GM10847 (cell line): ENCODE measurements around the gene PIF1.

Source experiments
- POLR2A ChIP-seq: IDR thresholded peaks from 2 replicates; pipeline ENCODE4 v1.6.1; 2011; ENCODE audit not compliant: insufficient read length; ENCODE audit errors: extremely low read depth

The PIF1 gene

DNA sequence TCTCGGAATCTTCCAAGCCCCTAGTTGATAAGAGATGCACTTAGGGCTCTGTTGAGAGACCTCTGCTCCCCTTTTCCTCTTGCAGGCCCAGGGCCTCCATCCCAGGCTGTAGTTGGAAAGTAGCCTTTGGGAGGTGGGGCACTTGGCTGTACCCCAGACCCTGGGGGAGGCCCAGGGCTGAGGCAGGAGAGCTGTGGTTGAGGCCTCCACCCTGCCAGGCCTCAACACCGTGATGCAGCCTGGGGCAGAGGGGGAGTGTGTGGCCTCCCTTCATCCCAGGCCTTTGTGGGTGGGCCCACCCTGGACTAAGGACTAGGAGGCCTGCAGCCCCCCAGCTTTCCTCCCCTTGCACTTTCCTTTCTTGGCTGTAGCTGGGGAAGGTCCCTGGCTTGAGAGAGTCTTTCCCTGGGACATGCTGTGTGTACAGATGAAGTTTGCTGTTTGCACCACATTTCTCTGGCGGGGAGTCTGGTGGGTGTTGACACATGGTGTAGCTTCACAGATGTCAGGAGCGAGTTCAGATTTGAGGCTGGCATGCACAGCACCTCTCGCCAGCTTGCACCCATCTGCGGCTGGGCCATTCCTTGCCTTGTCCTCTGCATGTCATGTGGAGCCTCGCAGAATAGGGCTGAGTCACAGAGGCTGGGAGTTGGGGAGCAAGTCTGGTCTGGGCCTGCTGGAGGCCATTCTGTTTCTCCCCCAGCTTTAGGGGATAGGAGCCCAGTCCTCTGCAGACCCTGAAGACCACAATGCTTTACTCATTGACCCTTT is 29.9 kb upstream of the PIF1 start:
- no peak for TF ChIP-seq POLR2A

- TF ChIP-seq POLR2A, result no peak
These were observed 29.1 kb upstream of the PIF1 start for GRCh38 chr15:64854526-64854925.

DNA sequence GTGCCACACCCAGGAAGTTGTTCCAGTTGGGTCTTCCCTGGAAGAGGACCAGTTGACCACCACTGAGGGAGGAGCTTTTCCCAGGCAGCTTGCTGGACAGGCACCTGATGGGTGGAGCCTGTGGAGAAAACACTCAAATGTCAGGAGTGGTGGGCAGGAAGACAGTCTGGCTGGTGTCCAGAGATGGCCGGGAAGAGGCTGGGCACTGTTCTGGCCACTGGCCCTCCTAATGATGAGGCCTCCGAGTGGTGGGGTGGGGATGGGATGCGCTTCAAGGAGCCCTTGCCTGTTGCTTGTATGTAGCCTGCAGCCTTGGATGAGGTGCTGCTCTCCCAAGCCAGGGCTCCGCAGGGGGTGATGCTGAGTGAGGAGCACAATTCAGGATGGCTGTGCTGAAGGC is 28.6 kb upstream of the PIF1 start:
- TF ChIP-seq POLR2A, result no peak

DNA sequence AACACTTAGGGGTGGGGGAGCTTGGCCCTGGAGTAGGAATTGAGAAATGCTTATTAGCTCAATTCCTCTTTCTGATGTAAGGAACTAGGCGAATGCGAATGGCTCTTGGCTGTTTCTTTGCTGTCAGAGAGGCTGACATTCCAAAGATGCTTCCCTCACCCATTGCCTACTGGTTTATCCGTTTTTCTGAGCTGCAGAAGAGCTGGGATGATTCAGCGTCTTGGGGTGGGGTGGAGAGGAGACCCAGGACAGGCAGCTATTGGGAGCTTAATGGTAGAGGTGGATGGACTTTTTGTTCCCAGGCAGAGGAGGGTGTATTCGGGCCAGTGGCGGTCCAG is 26.0 kb upstream of the PIF1 start:
- no peak for TF ChIP-seq POLR2A

GRCh38 chr15:64850778-64851502 is 25.5 kb upstream of the PIF1 start:
- TF ChIP-seq POLR2A, result no peak

DNA sequence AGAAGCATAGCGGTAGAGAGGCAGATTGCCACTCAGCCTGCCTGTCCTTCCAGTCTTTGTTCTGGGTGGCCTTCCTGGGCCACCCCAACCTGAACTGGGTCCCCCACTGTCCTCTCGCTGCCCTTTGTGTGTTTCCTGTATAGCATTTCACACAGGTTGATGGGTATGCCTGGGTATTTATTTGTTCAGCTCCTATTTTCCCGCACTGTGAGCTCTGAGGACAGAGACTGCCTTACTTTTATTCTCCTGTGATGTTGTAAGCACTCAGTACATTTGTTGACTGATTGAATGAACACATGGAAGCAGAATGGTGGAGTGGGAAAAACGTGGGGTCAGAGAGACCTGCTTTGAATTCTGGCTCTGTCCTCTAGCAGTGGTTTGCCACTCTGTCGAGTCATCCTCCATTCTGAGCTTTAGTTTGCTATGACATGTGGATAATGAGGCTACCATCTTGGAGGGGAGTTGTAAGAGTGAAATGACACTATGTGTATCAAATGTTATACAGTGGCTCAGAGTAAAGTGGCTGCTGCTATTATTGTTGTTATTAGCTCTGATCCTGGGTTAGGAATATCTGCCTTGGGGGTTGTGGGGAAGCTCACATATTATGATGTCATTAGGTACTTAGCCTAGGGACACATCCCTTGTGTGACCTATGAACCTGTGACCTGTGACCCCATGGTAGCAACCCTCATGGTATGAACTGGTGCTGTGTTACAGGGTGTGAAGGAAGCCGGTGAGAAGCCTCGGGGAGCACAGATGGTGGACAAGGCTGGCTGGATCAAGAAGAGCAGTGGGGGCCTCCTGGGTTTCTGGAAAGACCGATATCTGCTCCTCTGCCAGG is 22.6 kb upstream of the PIF1 start:
- TF ChIP-seq POLR2A, result no peak

DNA sequence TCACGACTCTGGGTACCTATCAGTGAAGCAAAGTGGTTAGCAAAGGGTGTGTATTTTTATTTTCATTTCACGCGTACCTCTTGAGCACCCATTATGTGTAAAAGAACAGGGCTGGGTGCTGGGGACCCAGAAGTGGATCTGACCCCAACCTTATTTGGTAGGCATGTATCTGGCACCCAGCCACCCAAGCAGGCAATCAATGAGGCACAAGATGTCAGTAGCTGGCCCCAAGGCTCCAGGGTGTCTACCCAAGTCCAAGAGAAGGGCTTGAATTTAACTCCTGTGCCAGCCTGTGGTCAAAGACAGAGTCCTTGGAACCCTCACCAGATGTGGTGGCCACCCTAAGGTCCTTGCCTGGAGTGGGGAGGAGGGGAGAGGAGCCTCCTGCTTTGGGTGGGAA is 22.0 kb upstream of the PIF1 start:
- no peak for TF ChIP-seq POLR2A

- no peak for TF ChIP-seq POLR2A
These were observed 21.6 kb upstream of the PIF1 start for GRCh38 chr15:64847016-64847415.

DNA sequence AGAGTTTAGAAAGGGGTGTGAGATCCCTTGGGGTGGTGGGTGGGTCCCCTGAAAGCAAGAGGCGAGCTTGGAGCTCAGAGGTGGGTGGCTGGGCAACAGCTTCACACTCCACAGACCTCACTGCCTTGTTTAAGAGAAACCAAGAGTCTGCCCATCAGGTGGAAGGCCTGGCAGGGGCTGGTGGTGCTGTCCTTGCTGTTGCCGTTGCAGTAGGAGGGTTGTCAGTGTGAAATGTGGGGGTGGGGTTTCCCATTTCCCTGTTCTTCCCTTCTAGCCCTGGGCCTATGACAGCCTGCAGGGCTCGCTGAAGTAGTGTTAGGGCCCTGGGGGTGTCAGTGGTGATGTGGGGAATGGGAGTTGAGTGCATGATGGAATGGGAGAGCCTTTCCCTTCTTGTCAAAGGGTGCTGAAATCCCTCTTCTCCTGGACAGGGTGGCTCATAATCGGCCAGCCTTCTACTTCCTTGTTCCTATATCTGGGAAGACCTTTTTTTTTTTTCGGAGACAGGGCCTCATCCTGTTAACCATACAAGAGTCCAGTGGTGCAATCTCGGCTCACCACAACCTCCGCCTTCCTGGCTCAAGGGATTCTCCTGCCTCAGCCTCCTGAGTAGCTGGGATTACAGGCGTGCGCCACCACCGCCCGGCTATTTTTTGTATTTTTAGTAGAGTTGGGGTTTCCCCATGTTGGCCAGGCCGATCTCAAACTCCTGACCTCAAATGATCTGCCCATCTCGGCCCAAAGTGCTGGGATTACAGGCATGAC is 20.6 kb upstream of the PIF1 start:
- TF ChIP-seq POLR2A, result no peak

DNA sequence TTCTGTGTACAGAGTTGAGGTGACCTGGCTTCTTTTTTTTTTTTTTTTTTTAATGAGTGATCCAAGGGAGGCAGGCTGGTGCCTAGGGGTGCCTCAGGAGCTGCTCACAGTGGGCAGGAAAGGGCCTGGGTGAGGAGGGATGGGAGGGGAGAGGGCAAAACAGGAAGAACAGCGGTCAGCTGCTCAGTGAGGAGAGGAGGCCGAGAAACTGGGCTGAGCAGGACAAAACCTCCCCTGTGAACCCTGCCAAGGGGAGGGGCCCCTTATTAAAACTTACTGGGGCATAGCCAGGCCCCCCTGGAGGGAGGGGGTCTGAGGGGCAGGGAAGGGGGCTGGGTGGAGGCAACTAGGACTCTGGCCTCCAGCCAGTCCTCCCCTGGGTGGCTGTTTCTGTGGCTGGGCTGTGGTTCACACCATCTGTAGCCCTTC is 19.8 kb upstream of the PIF1 start:
- TF ChIP-seq POLR2A, result no peak

- TF ChIP-seq POLR2A, result no peak
These were observed 19.2 kb upstream of the PIF1 start for GRCh38 chr15:64844576-64845145.

GRCh38 chr15:64843991-64844390 is 18.5 kb upstream of the PIF1 start:
- no peak for TF ChIP-seq POLR2A

DNA sequence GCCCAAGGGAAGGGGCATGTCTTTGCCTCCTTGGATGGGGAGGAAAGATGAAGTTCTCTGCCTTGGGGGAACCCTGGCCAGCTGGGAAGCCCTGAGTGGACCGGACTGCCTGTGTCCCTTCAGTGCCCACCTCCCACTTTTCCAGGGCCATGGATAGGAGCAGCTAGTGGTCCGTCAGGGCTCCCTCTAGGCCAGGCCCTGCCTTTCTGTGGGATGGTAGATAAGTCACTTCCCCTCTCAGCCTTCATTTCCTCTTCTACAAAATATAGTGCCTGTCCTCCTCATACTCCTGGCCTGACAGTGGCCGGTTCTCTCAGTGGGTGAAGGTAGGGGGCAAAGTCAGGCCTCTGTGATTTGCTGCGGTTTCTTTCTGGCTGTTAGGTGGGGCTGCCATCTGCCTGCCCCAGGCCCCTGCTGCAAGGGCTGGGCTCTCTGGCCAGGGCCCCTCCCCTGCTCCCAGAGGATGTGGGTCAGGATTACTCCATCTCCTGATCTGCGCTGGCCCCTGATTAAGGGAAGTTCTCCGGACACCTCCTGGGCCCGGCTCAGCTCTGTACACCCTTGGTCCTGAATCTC is 17.6 kb upstream of the PIF1 start:
- no peak for TF ChIP-seq POLR2A
